ENCODE results near the gene PDPN.

The PDPN gene

GRCh38 chr1:13616234-13616633 lies 32.6 kb downstream of the PDPN start:
- no peak for TF ChIP-seq EZH2 (IDR thresholded peaks at IDR 0.05)
- TF ChIP-seq FOXP2 (optimal IDR thresholded peaks at IDR 0.05; ENCODE audit: control extremely low read depth, extremely low read length, insufficient read depth), result no peak
- no peak for TF ChIP-seq POLR2AphosphoS5 (IDR thresholded peaks at IDR 0.05; ENCODE audit: borderline replicate concordance, low read depth, low read length)
- no peak overlapping the region for H3K27ac ChIP-seq
- H3K9me3 ChIP-seq (ENCODE audit: low read depth, low read length), result no peaks in the 10 kb centered on the region
- no peak for DNase-seq (ENCODE audit: low read depth, low spot score)
- H3K36me3 ChIP-seq (ENCODE audit: insufficient read depth, low read length), result no peaks in the 10 kb centered on the region
- no peak overlapping the region for H3K9ac ChIP-seq (ENCODE audit: insufficient read length)
- no peak overlapping the region for H3K4me3 ChIP-seq

GRCh38 chr1:13617108-13617507 lies 33.5 kb downstream of the PDPN start:
- no peaks in the 10 kb centered on the region for H3K9me3 ChIP-seq (ENCODE audit: low read depth, low read length)
- H3K9ac ChIP-seq (ENCODE audit: insufficient read length), result no peak overlapping the region
- H3K36me3 ChIP-seq (ENCODE audit: insufficient read depth, low read length), result no peaks in the 10 kb centered on the region
- H3K27ac ChIP-seq, result no peak overlapping the region
- no peak overlapping the region for H3K4me3 ChIP-seq
- DNase-seq (ENCODE audit: low read depth, low spot score), result no peak
- TF ChIP-seq POLR2AphosphoS5 (IDR thresholded peaks at IDR 0.05; ENCODE audit: borderline replicate concordance, low read depth, low read length), result no peak
- TF ChIP-seq FOXP2 (optimal IDR thresholded peaks at IDR 0.05; ENCODE audit: control extremely low read depth, extremely low read length, insufficient read depth), result no peak
- no peak for TF ChIP-seq EZH2 (IDR thresholded peaks at IDR 0.05)

- Histone ChIP-seq H3K4me3 (no peak overlapping the region), H3K36me3 (ENCODE audit: insufficient read depth, low read length) (no peaks in the 10 kb centered on the region), H3K9me3 (ENCODE audit: low read depth, low read length) (no peaks in the 10 kb centered on the region), H3K27ac (no peak overlapping the region), H3K9ac (ENCODE audit: insufficient read length) (no peak overlapping the region)
- no peak for DNase-seq (ENCODE audit: low read depth, low spot score)
- TF ChIP-seq POLR2AphosphoS5 (IDR thresholded peaks at IDR 0.05; ENCODE audit: borderline replicate concordance, low read depth, low read length) (no peak), FOXP2 (optimal IDR thresholded peaks at IDR 0.05; ENCODE audit: control extremely low read depth, extremely low read length, insufficient read depth) (no peak), EZH2 (IDR thresholded peaks at IDR 0.05) (no peak)
Measured at GRCh38 chr1:13617773-13618172, 34.1 kb downstream of the PDPN start.

- Histone ChIP-seq H3K9ac (ENCODE audit: insufficient read length) (no peak overlapping the region), H3K36me3 (ENCODE audit: insufficient read depth, low read length) (no peaks in the 10 kb centered on the region), H3K4me3 (no peak overlapping the region), H3K9me3 (ENCODE audit: low read depth, low read length) (no peaks in the 10 kb centered on the region), H3K27ac (no peak overlapping the region)
- no peak for DNase-seq (ENCODE audit: low read depth, low spot score)
- no peak for TF ChIP-seq FOXP2 (optimal IDR thresholded peaks at IDR 0.05; ENCODE audit: control extremely low read depth, extremely low read length, insufficient read depth)
- no peak for TF ChIP-seq POLR2AphosphoS5 (IDR thresholded peaks at IDR 0.05; ENCODE audit: borderline replicate concordance, low read depth, low read length)
- TF ChIP-seq EZH2 (IDR thresholded peaks at IDR 0.05), result no peak
Measured at GRCh38 chr1:13618483-13618882, 34.9 kb downstream of the PDPN start.

- DNase-seq (ENCODE audit: low read depth, low spot score), result no peak
- H3K9me3 ChIP-seq (ENCODE audit: low read depth, low read length), result no peaks in the 10 kb centered on the region
- H3K27ac ChIP-seq, result no peak overlapping the region
- no peak overlapping the region for H3K9ac ChIP-seq (ENCODE audit: insufficient read length)
- H3K4me3 ChIP-seq, result no peak overlapping the region
- TF ChIP-seq EZH2 (IDR thresholded peaks at IDR 0.05), result no peak
- TF ChIP-seq POLR2AphosphoS5 (IDR thresholded peaks at IDR 0.05; ENCODE audit: borderline replicate concordance, low read depth, low read length), result no peak
- TF ChIP-seq FOXP2 (optimal IDR thresholded peaks at IDR 0.05; ENCODE audit: control extremely low read depth, extremely low read length, insufficient read depth), result no peak
- H3K36me3 ChIP-seq (ENCODE audit: insufficient read depth, low read length), result no peaks in the 10 kb centered on the region
Measured at GRCh38 chr1:13619909-13620308, 36.3 kb downstream of the PDPN start.

- TF ChIP-seq EZH2 (IDR thresholded peaks at IDR 0.05) (no peak), POLR2AphosphoS5 (IDR thresholded peaks at IDR 0.05; ENCODE audit: borderline replicate concordance, low read depth, low read length) (no peak), FOXP2 (optimal IDR thresholded peaks at IDR 0.05; ENCODE audit: control extremely low read depth, extremely low read length, insufficient read depth) (no peak)
- Histone ChIP-seq H3K9me3 (ENCODE audit: low read depth, low read length) (no peaks in the 10 kb centered on the region), H3K36me3 (ENCODE audit: insufficient read depth, low read length) (no peaks in the 10 kb centered on the region), H3K27ac (no peak overlapping the region), H3K9ac (ENCODE audit: insufficient read length) (no peak overlapping the region), H3K4me3 (no peak overlapping the region)
- DNase-seq (ENCODE audit: low read depth, low spot score), result no peak
Measured at GRCh38 chr1:13620825-13621224, 37.2 kb downstream of the PDPN start.

- Histone ChIP-seq H3K9ac (ENCODE audit: insufficient read length) (no peak overlapping the region), H3K36me3 (ENCODE audit: insufficient read depth, low read length) (no peaks in the 10 kb centered on the region), H3K4me3 (no peak overlapping the region), H3K27ac (no peak overlapping the region), H3K9me3 (ENCODE audit: low read depth, low read length) (no peaks in the 10 kb centered on the region)
- TF ChIP-seq EZH2 (IDR thresholded peaks at IDR 0.05), result no peak
- no peak for TF ChIP-seq POLR2AphosphoS5 (IDR thresholded peaks at IDR 0.05; ENCODE audit: borderline replicate concordance, low read depth, low read length)
- no peak for TF ChIP-seq FOXP2 (optimal IDR thresholded peaks at IDR 0.05; ENCODE audit: control extremely low read depth, extremely low read length, insufficient read depth)
- no peak for DNase-seq (ENCODE audit: low read depth, low spot score)
Measured at GRCh38 chr1:13622446-13622845, 38.8 kb downstream of the PDPN start.

- no peak for TF ChIP-seq EZH2 (IDR thresholded peaks at IDR 0.05)
- no peak for TF ChIP-seq FOXP2 (optimal IDR thresholded peaks at IDR 0.05; ENCODE audit: control extremely low read depth, extremely low read length, insufficient read depth)
- no peak for TF ChIP-seq POLR2AphosphoS5 (IDR thresholded peaks at IDR 0.05; ENCODE audit: borderline replicate concordance, low read depth, low read length)
- Histone ChIP-seq H3K9me3 (ENCODE audit: low read depth, low read length) (no peaks in the 10 kb centered on the region), H3K9ac (ENCODE audit: insufficient read length) (no peak overlapping the region), H3K36me3 (ENCODE audit: insufficient read depth, low read length) (no peaks in the 10 kb centered on the region), H3K27ac (no peak overlapping the region), H3K4me3 (no peak overlapping the region)
- DNase-seq (ENCODE audit: low read depth, low spot score), result no peak
Measured at GRCh38 chr1:13623021-13623637, 39.5 kb downstream of the PDPN start.

- no peak overlapping the region for H3K27ac ChIP-seq
- H3K4me3 ChIP-seq, result no peak overlapping the region
- DNase-seq (ENCODE audit: low read depth, low spot score), result no peak
- no peak for TF ChIP-seq POLR2AphosphoS5 (IDR thresholded peaks at IDR 0.05; ENCODE audit: borderline replicate concordance, low read depth, low read length)
- no peak for TF ChIP-seq FOXP2 (optimal IDR thresholded peaks at IDR 0.05; ENCODE audit: control extremely low read depth, extremely low read length, insufficient read depth)
- no peak for TF ChIP-seq EZH2 (IDR thresholded peaks at IDR 0.05)
- H3K36me3 ChIP-seq (ENCODE audit: insufficient read depth, low read length), result no peaks in the 10 kb centered on the region
- no peaks in the 10 kb centered on the region for H3K9me3 ChIP-seq (ENCODE audit: low read depth, low read length)
- H3K9ac ChIP-seq (ENCODE audit: insufficient read length), result no peak overlapping the region
Measured at GRCh38 chr1:13624526-13624925, 40.9 kb downstream of the PDPN start.

All from SK-N-MC (cell line).